Heart right ventricle (tissue), 16 donors: Measurements from ENCODE around the gene LSP1. TPM values are rescaled to one million over a fixed set of nuclear protein-coding genes. Genes with fewer than 3 reads are reported as not detected.
A peak's percentile ranks its signal among the peaks of the same experiment; 100 is the strongest.

Experiments used
- ATAC-seq, 8 donors: fragments of 200-7000 bp; cut with Tn5 transposase; one replicate each; pipeline ENCODE4 v1.9.1; 2020; ENCODE audit warnings: mild to moderate bottlenecking in 8 of 8, moderate library complexity in 8 of 8, moderate number of reproducible peaks in 1 of 8
- DNase-seq, 2 donors: peaks; one replicate each; pipeline ENCODE4 v3.0.0-alpha.2; 2020
- H3K27ac ChIP-seq, 10 donors: fragments of 200-600 bp; sonication (generic) in 2 of 10; one replicate each; pipeline versions ENCODE4 v1.5.0 to v1.8.0; 2020 to 2022; ENCODE audit warnings: mild to moderate bottlenecking in 3 of 10
- H3K27me3 ChIP-seq, 7 donors: fragments of 200-600 bp; one replicate each; pipeline ENCODE4 v1.8.0; 2021 to 2022; ENCODE audit warnings: mild to moderate bottlenecking in 2 of 7
- H3K36me3 ChIP-seq, 9 donors: fragments of 200-600 bp; sonication (generic) in 1 of 9; one replicate each; pipeline versions ENCODE4 v1.5.0 to v1.8.0; 2020 to 2022; ENCODE audit warnings: mild to moderate bottlenecking in 2 of 9
- H3K4me1 ChIP-seq, 9 donors: fragments of 200-600 bp; sonication (generic) in 1 of 9; one replicate each; pipeline versions ENCODE4 v1.5.0 to v1.8.0; 2020 to 2022; ENCODE audit warnings: mild to moderate bottlenecking in 4 of 9
- H3K4me3 ChIP-seq, 10 donors: fragments of 200-600 bp; sonication (generic) in 2 of 10; one replicate each; pipeline versions ENCODE4 v1.5.0 to v1.8.0; 2020 to 2022; ENCODE audit warnings: mild to moderate bottlenecking in 7 of 10, moderate library complexity in 2 of 10
- H3K9me3 ChIP-seq, 11 donors: fragments of 200-600 bp in 10 of 11; sonication (generic) in 2 of 11; one replicate each; pipeline versions ENCODE4 v1.5.0 to v1.8.0; 2013 to 2022; ENCODE audit warnings: mild to moderate bottlenecking in 2 of 11, control low read depth in 1 of 11, moderate library complexity in 1 of 11
- WGBS, 2 donors: extraction: QIAGEN DNeasy Blood & Tissue Kit; methylation state at CpG; one replicate each; pipeline ENCODE4 v1.1.7; 2013; ENCODE audit warnings: inconsistent platforms in 1 of 2; 5-methylcytosine and 5-hydroxymethylcytosine counted together
- intact Hi-C, 10 donors: fragments of 100-400 bp; cut with DNase I; formaldehyde crosslinking; loops; one replicate each; pipeline versions ENCODE4 v1.11.1 to v1.14.2; 2022
- polyA plus RNA-seq, 2 donors: library from polyadenylated mRNA; stranded (reverse); fragments of 200-250 nt; gene quantifications; one replicate each; pipeline ENCODE4 v1.2.3, GENCODE V29; 2013
- total RNA-seq, 10 donors: library from RNA; stranded (reverse); fragmentation: NEBNext Ultra II Directional in 3 of 10; extraction: Animal tissue kit (Norgen Biotek cat#: 25700) in 3 of 10; gene quantifications; one replicate each; pipeline versions ENCODE4 v1.2.1 to v1.2.4, GENCODE V29; 2021 to 2023
- TF ChIP-seq, protein P1 (sequence below), 9 donors: fragments of 200-600 bp; sonication (generic) in 2 of 9; IDR thresholded peaks; one replicate each; pipeline versions ENCODE4 v1.5.0 to v1.8.0; 2021 to 2022; ENCODE audit warnings: antibody characterized with exemption in 9 of 9, mild to moderate bottlenecking in 5 of 9, moderate library complexity in 1 of 9
- donor health status: Arrhythmogenic right ventricular cardiomyopathy.
- donor health status: ischemic (EF 13 %, LVEDD 7.1; RV severe dilation, severe dysfunction).
- donor health status: healthy with polysubstance abuse.
- donor health status: DM: no; HTN: yes; CAD: no.
- donor health status: DM: no; HTN: no; CAD: no.
- donor health status: ischemic (EF 25% LVEDD 6.9; RV normal size, moderate dysfunction).
- donor health status: ischemic (EF 25% LVEDD 5.7; RV mildly dilated, moderate dysfunction).
- donor health status: healthy.
- donor health status: DM: yes; HTN: yes; CAD: no.
- donor health status: Ischemic cardiomyopathy.
- donor health status: ischemic (EF 35%, LVEDD 5.7; RV mildly dilated, moderate dysfunction).
- donor health status: nonischemic (EF 11% LVEDD 7.7; RV severe dilation, severe dysfunction).
- donor health status: DM: yes; HTN: yes; CAD: no.
- donor health status: PGD.
- donor health status: ischemic (EF 29% LVEDD 5.4; RV normal size, mild dysfunction).
- donor health status: nonischemic (EF 23%, LVEDD 6.1; RV moderate dilation, normal function).

Gene LSP1
- total and polyA plus RNA-seq, 12 donors, result 16.0 to 57.2 (median 21.4) TPM

DNA sequence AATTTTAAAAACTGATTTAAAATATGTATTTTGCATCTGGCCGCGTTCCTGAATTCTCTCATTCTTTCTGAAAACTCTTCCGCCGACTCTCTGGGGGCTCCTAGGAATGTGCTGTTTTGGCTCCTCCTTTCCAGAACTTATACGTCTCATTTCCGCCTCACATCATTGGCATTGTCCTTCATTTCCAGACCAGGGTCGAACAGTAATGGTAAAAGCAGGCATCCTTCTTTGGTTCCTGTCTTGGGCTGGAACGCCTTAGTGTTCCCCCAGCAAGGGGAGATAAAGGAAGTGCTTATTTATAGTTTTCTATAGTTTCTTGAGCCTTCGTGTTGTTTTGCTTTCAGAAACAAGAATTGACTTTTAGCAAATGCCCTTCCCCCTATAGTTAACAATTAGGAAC lies 55.7 kb downstream of the LSP1 start:
- DNase-seq (peak in 1 of 2 donors; percentile 80), ATAC-seq (peak in 7 of 8 donors; percentile 71 to 90 (median 79))
- H3K4me3 ChIP-seq, result peak overlapping the region in 1 of 10 donors; percentile 16
- H3K27ac ChIP-seq, result peak overlapping the region; percentile 64 to 88 (median 83)
- no peaks in the 10 kb centered on the region for H3K9me3 ChIP-seq
- no peaks in the 10 kb centered on the region for H3K27me3 ChIP-seq
- H3K4me1 ChIP-seq, result peaks cover 3 to 60% (median 49%) of the 10 kb centered on the region in 9 donors
- intact Hi-C loops, result loop anchor here in 1 of 10 donors (2.0 kb wide), 1 partner anchor 18 kb away; no protein-coding TSS in a partner anchor
- 28 to 30% methylated on average over 9 of the region's 9 CpGs for WGBS, 2 donors
- TF ChIP-seq, protein P1, sequence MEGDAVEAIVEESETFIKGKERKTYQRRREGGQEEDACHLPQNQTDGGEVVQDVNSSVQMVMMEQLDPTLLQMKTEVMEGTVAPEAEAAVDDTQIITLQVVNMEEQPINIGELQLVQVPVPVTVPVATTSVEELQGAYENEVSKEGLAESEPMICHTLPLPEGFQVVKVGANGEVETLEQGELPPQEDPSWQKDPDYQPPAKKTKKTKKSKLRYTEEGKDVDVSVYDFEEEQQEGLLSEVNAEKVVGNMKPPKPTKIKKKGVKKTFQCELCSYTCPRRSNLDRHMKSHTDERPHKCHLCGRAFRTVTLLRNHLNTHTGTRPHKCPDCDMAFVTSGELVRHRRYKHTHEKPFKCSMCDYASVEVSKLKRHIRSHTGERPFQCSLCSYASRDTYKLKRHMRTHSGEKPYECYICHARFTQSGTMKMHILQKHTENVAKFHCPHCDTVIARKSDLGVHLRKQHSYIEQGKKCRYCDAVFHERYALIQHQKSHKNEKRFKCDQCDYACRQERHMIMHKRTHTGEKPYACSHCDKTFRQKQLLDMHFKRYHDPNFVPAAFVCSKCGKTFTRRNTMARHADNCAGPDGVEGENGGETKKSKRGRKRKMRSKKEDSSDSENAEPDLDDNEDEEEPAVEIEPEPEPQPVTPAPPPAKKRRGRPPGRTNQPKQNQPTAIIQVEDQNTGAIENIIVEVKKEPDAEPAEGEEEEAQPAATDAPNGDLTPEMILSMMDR (IDR thresholded peaks at IDR 0.05), result no peak
- H3K36me3 ChIP-seq, result no peaks in the 10 kb centered on the region

DNA sequence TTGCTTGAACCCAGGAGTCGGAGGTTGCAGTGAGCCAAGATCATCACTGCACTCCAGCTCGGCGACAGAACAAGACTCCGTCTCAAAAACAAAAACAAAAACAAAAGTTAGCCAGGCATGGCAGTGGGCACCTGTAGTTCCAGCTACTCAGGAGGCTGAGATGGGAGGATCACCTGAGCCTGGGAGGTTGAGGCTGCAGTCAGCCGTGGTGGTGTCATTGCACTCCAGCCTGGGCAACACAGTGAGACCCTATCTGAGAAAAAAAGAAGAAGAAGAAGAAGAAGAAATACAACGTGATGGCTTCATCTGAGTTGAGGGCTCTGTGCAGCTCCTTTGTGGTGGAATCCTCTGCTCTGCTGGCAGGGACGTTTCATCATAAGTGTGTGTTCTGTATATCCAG lies 56.6 kb downstream of the LSP1 start:
- Histone ChIP-seq H3K27me3 (no peaks in the 10 kb centered on the region), H3K36me3 (no peaks in the 10 kb centered on the region), H3K4me1 (peaks cover 3 to 60% (median 49%) of the 10 kb centered on the region in 9 donors), H3K4me3 (no peak overlapping the region), H3K9me3 (no peaks in the 10 kb centered on the region), H3K27ac (peak overlapping the region; percentile 64 to 88 (median 83))
- DNase-seq, result no peak
- intact Hi-C loops, result loop anchor here in 1 of 10 donors (2.0 kb wide), 1 partner anchor 17 kb away; no protein-coding TSS in a partner anchor
- TF ChIP-seq, protein P1 (IDR thresholded peaks at IDR 0.05), result no peak
- 89 to 92% methylated on average over 7 of the region's 7 CpGs for WGBS, 2 donors
- ATAC-seq, result no peak

DNA sequence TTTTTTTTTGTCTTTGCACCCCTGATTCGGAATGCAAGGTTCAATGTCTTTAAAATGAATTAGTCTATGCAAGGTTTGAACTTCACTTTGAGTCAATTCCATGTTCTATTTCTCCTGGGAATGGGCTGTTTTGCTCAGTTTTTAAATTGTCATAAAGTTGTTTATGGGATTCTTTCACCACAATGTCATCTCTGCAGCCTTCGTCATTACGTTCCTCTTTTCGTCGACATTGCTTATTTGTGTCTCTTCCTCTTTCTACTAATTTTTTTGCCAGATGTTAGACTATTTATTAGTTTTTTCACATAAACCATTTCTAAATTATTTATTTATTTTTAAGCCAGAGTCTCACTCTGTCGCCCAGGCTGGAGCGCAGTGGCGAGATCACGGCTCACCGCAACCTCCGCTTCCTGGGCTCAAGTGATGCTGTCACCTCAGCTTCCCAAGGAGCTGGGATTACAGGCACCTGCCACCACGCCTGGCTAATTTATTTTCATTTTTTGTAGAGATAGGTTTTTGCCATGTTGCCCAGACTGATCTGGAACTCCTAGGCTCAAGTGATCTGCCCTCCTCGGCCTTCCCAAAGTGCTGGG lies 59.5 kb downstream of the LSP1 start:
- Histone ChIP-seq H3K27ac (peak overlapping the region in 8 of 10 donors; percentile 30 to 85 (median 64)), H3K27me3 (no peaks in the 10 kb centered on the region), H3K36me3 (no peaks in the 10 kb centered on the region), H3K9me3 (no peaks in the 10 kb centered on the region), H3K4me3 (no peak overlapping the region), H3K4me1 (peaks cover 10 to 56% (median 42%) of the 10 kb centered on the region in 9 donors)
- DNase-seq (no peak), ATAC-seq (no peak)
- TF ChIP-seq, protein P1 (IDR thresholded peaks at IDR 0.05), result no peak
- intact Hi-C loops, result loop anchor here in 3 of 10 donors (1.0 to 2.0 kb wide), 4 partner anchors 18 to 27 kb away; no protein-coding TSS in a partner anchor
- WGBS, 2 donors, result 65 to 70% methylated on average over 13 of the region's 13 CpGs

DNA sequence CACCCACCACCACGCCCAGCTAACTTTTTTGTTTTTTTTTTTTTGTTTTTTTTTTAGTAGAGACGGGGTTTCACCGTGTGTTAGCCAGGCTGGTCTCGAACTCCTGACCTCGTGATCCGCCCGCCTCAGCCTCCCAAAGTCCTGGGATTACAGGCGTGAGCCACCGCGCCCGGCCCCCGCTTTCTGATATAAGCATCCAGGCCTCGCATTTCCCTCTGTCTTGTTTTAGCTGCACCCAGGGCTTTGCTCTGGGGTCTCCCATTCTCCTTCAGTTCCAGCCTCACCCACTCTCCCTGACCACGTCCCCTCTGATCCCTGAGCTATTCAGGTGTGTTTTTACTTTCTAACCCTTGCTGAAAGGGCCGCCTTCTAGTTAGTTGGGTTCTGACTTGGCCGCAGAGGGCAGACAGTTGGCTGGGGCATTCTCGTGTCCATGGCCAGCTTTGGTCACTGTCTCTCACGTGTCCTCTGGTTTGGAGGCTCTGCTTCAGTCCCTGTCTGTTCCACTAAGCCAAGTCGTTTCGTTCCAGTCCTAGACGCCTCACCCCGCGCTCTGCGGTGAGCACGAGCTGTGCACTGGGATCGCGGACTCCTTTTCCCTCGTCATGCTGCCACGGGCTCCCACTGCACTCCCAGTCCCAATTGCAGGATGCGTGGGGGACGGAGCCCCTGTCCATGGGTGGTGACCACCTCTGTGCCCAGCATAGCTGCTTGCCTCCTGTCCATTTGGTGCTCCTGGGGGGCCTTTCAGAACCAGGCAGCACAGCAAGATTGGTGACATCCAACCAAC lies 60.6 kb downstream of the LSP1 start:
- TF ChIP-seq, protein P1 (IDR thresholded peaks at IDR 0.05), result no peak
- Histone ChIP-seq H3K9me3 (no peaks in the 10 kb centered on the region), H3K36me3 (no peaks in the 10 kb centered on the region), H3K4me1 (peaks cover 9 to 57% (median 45%) of the 10 kb centered on the region in 9 donors), H3K27ac (peak overlapping the region in 5 of 10 donors; percentile 46 to 85 (median 69)), H3K4me3 (no peak overlapping the region), H3K27me3 (no peaks in the 10 kb centered on the region)
- intact Hi-C loops, result loop anchor here in 5 of 10 donors (1.0 to 2.0 kb wide), 6 partner anchors 17 to 26 kb away; no protein-coding TSS in a partner anchor
- no peak for ATAC-seq
- DNase-seq, result no peak
- WGBS, 2 donors, result 93 to 95% methylated on average over 31 of the region's 31 CpGs
